Fibroblast of upper back skin (primary cell): Measurements from ENCODE around the gene EHMT1.
"Not testable (repeated sequence)": the region's sequence is repeated elsewhere in the genome, so short reads cannot be mapped to it uniquely, and the experiment has no call there.

ENCODE experiments used
- DNase-seq: peaks from one replicate; pipeline ENCODE4 v3.0.0-alpha.2; 2013

EHMT1 gene

GRCh38 chr9:137772281-137772873 lies 153.6 kb downstream of the EHMT1 start:
- DNase-seq = no peak

GRCh38 chr9:137774775-137775386 lies 156.1 kb downstream of the EHMT1 start:
- DNase-seq = no peak

- DNase-seq = no peak
Observed at GRCh38 chr9:137776306-137776995, 157.6 kb downstream of the EHMT1 start.

GRCh38 chr9:137777761-137778160 lies 159.0 kb downstream of the EHMT1 start:
- no peak for DNase-seq

GRCh38 chr9:137778336-137778735 lies 159.5 kb downstream of the EHMT1 start:
- DNase-seq = no peak

GRCh38 chr9:137778914-137779313 lies 160.1 kb downstream of the EHMT1 start:
- DNase-seq = no peak

- not testable (repeated sequence) for DNase-seq
Observed at GRCh38 chr9:137780031-137780430, 161.2 kb downstream of the EHMT1 start.

GRCh38 chr9:137781906-137782585 lies 163.2 kb downstream of the EHMT1 start:
- DNase-seq = no peak

- DNase-seq = no peak
Observed at GRCh38 chr9:137783521-137783920, 164.7 kb downstream of the EHMT1 start.

GRCh38 chr9:137784046-137784445 lies 165.2 kb downstream of the EHMT1 start:
- DNase-seq = no peak

- peak; percentile 16 for DNase-seq
Observed at GRCh38 chr9:137784641-137785513, 166.1 kb downstream of the EHMT1 start.

GRCh38 chr9:137785704-137786161 lies 166.9 kb downstream of the EHMT1 start:
- DNase-seq = no peak

- peak; percentile 14 for DNase-seq
Observed at GRCh38 chr9:137786511-137786920, 167.7 kb downstream of the EHMT1 start.

GRCh38 chr9:137787381-137787780 lies 168.6 kb downstream of the EHMT1 start:
- no peak for DNase-seq

- no peak for DNase-seq
Observed at GRCh38 chr9:137787786-137788505, 169.1 kb downstream of the EHMT1 start.

- no peak for DNase-seq
Observed at GRCh38 chr9:137788561-137789294, 169.9 kb downstream of the EHMT1 start.

GRCh38 chr9:137789295-137789895 lies 170.6 kb downstream of the EHMT1 start:
- DNase-seq = no peak

GRCh38 chr9:137791947-137792346 lies 173.1 kb downstream of the EHMT1 start:
- DNase-seq = no peak

- DNase-seq = no peak
Observed at GRCh38 chr9:137793196-137793841, 174.5 kb downstream of the EHMT1 start.

- DNase-seq = no peak
Observed at GRCh38 chr9:137795156-137795666, 176.4 kb downstream of the EHMT1 start.
